HFFc6 (cell line): ENCODE data around the gene PARVA. TPM values are rescaled to one million over a fixed set of nuclear protein-coding genes. Genes with fewer than 3 reads are reported as not detected.

Source experiments
- DNase-seq: peaks from one replicate; pipeline ENCODE4 v3.0.0-alpha.2; 2018
- H3K27ac Mint-ChIP-seq: 2 replicates; pipeline ENCODE4 v1.8.0; 2020; ENCODE audit warnings: mild to moderate bottlenecking, mixed read lengths
- H3K27me3 Mint-ChIP-seq: 2 replicates; pipeline ENCODE4 v1.8.0; 2021; ENCODE audit warnings: mild to moderate bottlenecking, moderate library complexity, mixed read lengths; ENCODE audit not compliant: insufficient read depth
- H3K36me3 Mint-ChIP-seq: 2 replicates; pipeline ENCODE4 v1.8.0; 2021; ENCODE audit warnings: low read depth, mixed read lengths
- H3K4me1 Mint-ChIP-seq: 2 replicates; pipeline ENCODE4 v1.8.0; 2020; ENCODE audit warnings: low read depth, mixed read lengths
- H3K4me3 Mint-ChIP-seq: 2 replicates; pipeline ENCODE4 v1.8.0; 2020; ENCODE audit warnings: mild to moderate bottlenecking, moderate library complexity, mixed read lengths
- H3K9me3 Mint-ChIP-seq: 2 replicates; pipeline ENCODE4 v1.8.0; 2020; ENCODE audit warnings: mild to moderate bottlenecking, mixed read lengths
- CTCF ChIP-seq: fragments of 200-600 bp; sonication (generic); IDR thresholded peaks from 2 replicates; pipeline ENCODE4 v1.5.0; 2021; ENCODE audit warnings: antibody characterized with exemption, mild to moderate bottlenecking
- total RNA-seq, 6 experiments: library from RNA; stranded (reverse); fragmentation: NEBNext Ultra II Directional; extraction: Animal tissue kit (Norgen Biotek cat#: 25700); gene quantifications; 2 replicates in 1 of 6; 3 replicates in 5 of 6; pipeline ENCODE4 v1.2.3, GENCODE V29; 2021

PARVA gene
- total RNA-seq, 6 experiments from 2014 or later = 150 to 237 (median 184) TPM

DNA sequence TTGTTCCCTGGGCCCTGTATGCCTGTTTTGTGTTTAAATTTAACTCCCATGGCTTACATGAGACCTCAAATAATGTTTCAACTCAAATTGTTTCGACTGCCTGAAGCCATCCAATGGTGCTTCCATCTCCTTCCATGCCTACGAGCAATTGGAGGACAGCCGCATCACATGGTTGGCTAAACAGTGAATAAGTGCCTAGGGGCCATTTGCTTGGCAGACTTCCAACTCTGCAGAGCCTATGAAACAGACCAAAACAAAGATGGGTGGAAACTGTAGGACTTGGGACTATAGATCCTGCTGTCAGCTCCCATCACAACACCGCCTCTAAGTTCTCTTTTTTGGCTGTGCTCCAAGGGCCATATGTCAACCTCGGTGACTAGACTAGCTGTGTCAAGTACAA, 84.1 kb downstream of the PARVA start:
- Mint-ChIP-seq H3K4me3 (no peak overlapping the region; the same call in 1 of the 2 replicates), H3K9me3 (no peaks in the 10 kb centered on the region), H3K27ac (peak overlapping the region; percentile 94), H3K4me1 (peaks cover 85% of the 10 kb centered on the region), H3K36me3 (peaks cover 47% of the 10 kb centered on the region), H3K27me3 (peaks cover 9% of the 10 kb centered on the region)
- no peak for TF ChIP-seq CTCF
- no peak for DNase-seq

DNA sequence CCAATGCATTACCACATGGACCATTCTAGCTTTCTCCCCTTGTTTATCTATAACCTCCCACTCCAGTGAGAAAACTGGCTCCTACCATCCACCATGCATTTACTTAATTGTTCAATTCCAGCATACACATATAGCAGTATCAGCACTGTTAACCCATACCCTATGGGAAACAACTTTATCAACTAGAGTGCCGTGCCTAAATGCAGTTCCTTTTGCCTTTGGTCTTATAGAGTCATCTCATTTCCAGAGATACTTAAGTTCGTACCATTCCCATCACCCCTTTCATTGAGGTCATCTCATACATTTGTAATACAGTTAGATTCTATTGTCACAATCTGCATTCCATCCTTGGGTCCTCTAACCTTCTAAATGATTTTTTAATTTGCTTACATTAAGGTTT, 86.9 kb downstream of the PARVA start:
- no peak for TF ChIP-seq CTCF
- Mint-ChIP-seq H3K27me3 (no peaks in the 10 kb centered on the region), H3K4me3 (no peak overlapping the region), H3K9me3 (no peaks in the 10 kb centered on the region), H3K4me1 (peaks cover 85% of the 10 kb centered on the region), H3K36me3 (peaks cover 52% of the 10 kb centered on the region), H3K27ac (no peak overlapping the region)
- no peak for DNase-seq

DNA sequence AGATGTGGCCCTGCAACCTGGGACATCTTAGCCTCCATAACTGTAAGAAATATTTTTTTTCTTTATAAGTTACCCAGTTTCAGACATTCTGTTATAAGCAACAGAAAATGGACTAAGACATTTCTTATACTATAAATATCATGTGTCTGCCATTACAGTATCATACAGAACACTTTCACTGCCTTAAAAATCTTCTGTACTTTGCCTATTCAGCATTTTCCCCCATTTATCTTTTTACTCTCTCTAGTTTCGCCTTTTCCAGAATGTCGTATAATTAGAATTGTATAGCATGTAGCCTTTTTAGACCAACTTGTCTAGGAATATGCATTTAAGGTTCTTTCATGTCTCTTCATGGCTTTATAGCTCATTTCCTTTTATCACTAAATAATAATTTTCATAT, 88.0 kb downstream of the PARVA start:
- Mint-ChIP-seq H3K4me3 (no peak overlapping the region), H3K9me3 (no peaks in the 10 kb centered on the region), H3K36me3 (peaks cover 47% of the 10 kb centered on the region), H3K4me1 (peaks cover 85% of the 10 kb centered on the region), H3K27ac (no peak overlapping the region), H3K27me3 (no peaks in the 10 kb centered on the region)
- DNase-seq = no peak
- no peak for TF ChIP-seq CTCF

GRCh38 chr11:12467610-12468009, 90.2 kb downstream of the PARVA start:
- no peak overlapping the region for H3K4me3 Mint-ChIP-seq
- no peak overlapping the region for H3K27ac Mint-ChIP-seq
- H3K27me3 Mint-ChIP-seq = no peaks in the 10 kb centered on the region
- peaks cover 71% of the 10 kb centered on the region for H3K4me1 Mint-ChIP-seq
- H3K9me3 Mint-ChIP-seq = no peaks in the 10 kb centered on the region
- H3K36me3 Mint-ChIP-seq = peaks cover 28% of the 10 kb centered on the region
- DNase-seq = no peak
- no peak for TF ChIP-seq CTCF

DNA sequence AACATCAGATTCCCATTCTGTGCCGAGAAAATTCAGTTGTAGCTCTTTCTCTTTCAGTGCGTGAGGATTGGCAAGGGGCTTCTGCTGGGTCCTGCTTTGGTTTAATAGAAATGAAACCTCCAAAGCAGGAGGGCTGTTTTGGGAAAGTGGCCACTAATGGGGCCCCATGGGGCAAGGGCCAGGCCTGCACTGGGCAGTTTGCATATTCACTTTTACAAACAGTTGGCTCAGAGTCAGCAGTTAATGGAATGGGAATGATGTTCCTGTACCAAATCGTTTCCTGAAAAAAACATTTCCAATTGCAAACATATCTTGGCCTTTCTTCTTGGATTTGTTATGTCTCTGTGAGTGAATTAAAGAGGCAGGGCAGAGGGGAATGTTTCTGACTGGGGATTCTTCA, 92.1 kb downstream of the PARVA start:
- peaks cover 64% of the 10 kb centered on the region for H3K4me1 Mint-ChIP-seq
- no peak for TF ChIP-seq CTCF
- no peak for DNase-seq
- H3K9me3 Mint-ChIP-seq = no peaks in the 10 kb centered on the region
- H3K36me3 Mint-ChIP-seq = peaks cover 23% of the 10 kb centered on the region
- H3K27me3 Mint-ChIP-seq = no peaks in the 10 kb centered on the region
- H3K27ac Mint-ChIP-seq = peak overlapping the region; percentile 42; the same call in 1 of the 2 replicates
- peak overlapping the region; percentile 35; the same call in 1 of the 2 replicates for H3K4me3 Mint-ChIP-seq

DNA sequence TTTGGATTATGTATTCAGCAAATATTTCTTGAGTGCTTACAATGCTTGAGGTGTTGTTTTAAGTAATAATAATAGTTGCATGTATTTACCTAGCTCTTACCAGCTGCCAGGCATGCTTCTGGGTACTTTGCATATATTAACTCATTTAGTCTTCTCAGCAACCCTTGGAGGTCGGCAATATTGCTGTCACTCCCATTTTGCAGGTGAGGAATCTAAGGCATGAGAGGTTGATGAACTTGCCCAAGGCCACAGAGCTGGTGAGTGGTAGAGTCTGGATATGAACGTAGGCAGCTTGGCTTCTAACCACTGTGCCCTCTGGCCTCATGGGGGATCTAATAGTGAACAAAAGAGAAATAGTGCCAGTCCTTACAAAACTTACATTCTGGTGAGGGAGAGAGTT, 92.9 kb downstream of the PARVA start:
- DNase-seq = no peak
- no peak for TF ChIP-seq CTCF
- no peaks in the 10 kb centered on the region for H3K27me3 Mint-ChIP-seq
- H3K4me1 Mint-ChIP-seq = peaks cover 64% of the 10 kb centered on the region
- H3K9me3 Mint-ChIP-seq = no peaks in the 10 kb centered on the region
- H3K36me3 Mint-ChIP-seq = peaks cover 22% of the 10 kb centered on the region
- no peak overlapping the region for H3K4me3 Mint-ChIP-seq
- H3K27ac Mint-ChIP-seq = no peak overlapping the region
